Activated B cell treated with CpG ODN at 0.5 μM for 24 hours (primary cell): ENCODE results near the gene CAPZA1. TPM values are rescaled to one million over a fixed set of nuclear protein-coding genes. Genes with fewer than 3 reads are reported as not detected.
A peak's percentile ranks its signal among the peaks of the same experiment; 100 is the strongest.

Source experiments
- ATAC-seq: fragments of 200-7000 bp; cut with Tn5 transposase; one replicate; pipeline ENCODE4 v1.10.0; 2021; ENCODE audit warnings: low read depth, mild to moderate bottlenecking, moderate library complexity
- CTCF ChIA-PET: fragments of 350-600 bp; sonication (Branson Sonifier 250); formaldehyde crosslinking; loops from one replicate; lab custom pipeline; 2021; ENCODE audit warnings: antibody characterized with exemption; lab: Charles Lee
- POLR2A ChIA-PET: fragments of 350-600 bp; sonication (Branson Sonifier 250); formaldehyde crosslinking; loops from one replicate; lab custom pipeline; 2021; ENCODE audit warnings: antibody characterized with exemption; lab: Charles Lee
- DNase-seq: peaks from one replicate; pipeline ENCODE4 v3.0.0; 2022
- H3K27ac Mint-ChIP-seq: one replicate; pipeline ENCODE4 v1.8.0; 2020; ENCODE audit warnings: mixed read lengths
- H3K27me3 Mint-ChIP-seq: one replicate; pipeline ENCODE4 v1.8.0; 2021; ENCODE audit warnings: mixed read lengths
- H3K36me3 Mint-ChIP-seq: one replicate; pipeline ENCODE4 v1.8.0; 2021; ENCODE audit warnings: low read depth, mixed read lengths
- H3K4me1 Mint-ChIP-seq: one replicate; pipeline ENCODE4 v1.8.0; 2021; ENCODE audit warnings: mixed read lengths
- H3K4me3 Mint-ChIP-seq: one replicate; pipeline ENCODE4 v1.8.0; 2020; ENCODE audit warnings: mild to moderate bottlenecking, mixed read lengths
- H3K9me3 Mint-ChIP-seq: one replicate; pipeline ENCODE4 v1.8.0; 2020; ENCODE audit warnings: mixed read lengths
- CTCF ChIP-seq: fragments of 200-600 bp; IDR thresholded peaks from one replicate; pipeline ENCODE4 v1.8.0; 2022; ENCODE audit warnings: antibody characterized with exemption, mild to moderate bottlenecking
- intact Hi-C: fragments of 100-400 bp; cut with micrococcal nuclease; formaldehyde crosslinking; loops from one replicate; pipeline ENCODE4 v1.15.1; 2024
- total RNA-seq: library from RNA; stranded (reverse); gene quantifications from 2 replicates; pipeline ENCODE4 v1.2.3, GENCODE V29; 2022

Gene CAPZA1
- total RNA-seq, 1 donor from 2014 or later = 227 TPM

- Mint-ChIP-seq H3K4me1 (peaks cover 86% of the 10 kb centered on the region), H3K9me3 (no peaks in the 10 kb centered on the region), H3K27ac (no peak overlapping the region), H3K4me3 (no peak overlapping the region), H3K27me3 (no peaks in the 10 kb centered on the region), H3K36me3 (peaks cover 62% of the 10 kb centered on the region)
- DNase-seq = no peak
- intact Hi-C loops = no loop called here
- TF ChIP-seq CTCF = no peak
- CTCF ChIA-PET = no interaction called here
- POLR2A ChIA-PET = no interaction called here
- no peak for ATAC-seq
These were observed 6.6 kb downstream of the CAPZA1 start for GRCh38 chr1:112626193-112626592.

GRCh38 chr1:112626887-112627286, 7.3 kb downstream of the CAPZA1 start:
- peak overlapping the region; percentile 8 for H3K27ac Mint-ChIP-seq
- POLR2A ChIA-PET = no interaction called here
- CTCF ChIA-PET = no interaction called here
- no peak overlapping the region for H3K4me3 Mint-ChIP-seq
- no peak for TF ChIP-seq CTCF
- no peaks in the 10 kb centered on the region for H3K27me3 Mint-ChIP-seq
- peaks cover 69% of the 10 kb centered on the region for H3K36me3 Mint-ChIP-seq
- ATAC-seq = no peak
- H3K4me1 Mint-ChIP-seq = peaks cover 86% of the 10 kb centered on the region
- intact Hi-C loops = no loop called here
- no peaks in the 10 kb centered on the region for H3K9me3 Mint-ChIP-seq
- no peak for DNase-seq

GRCh38 chr1:112628516-112628915, 8.9 kb downstream of the CAPZA1 start:
- ChIA-PET POLR2A (interaction anchor here (0.7 to 1.0 kb wide), 2 partner anchors 8 to 47 kb away, joined by 3 read pairs; no protein-coding TSS in a partner anchor), CTCF (no interaction called here)
- peak overlapping the region; percentile 47 for H3K27ac Mint-ChIP-seq
- no peak for DNase-seq
- no peak overlapping the region for H3K4me3 Mint-ChIP-seq
- H3K36me3 Mint-ChIP-seq = peaks cover 76% of the 10 kb centered on the region
- no peaks in the 10 kb centered on the region for H3K27me3 Mint-ChIP-seq
- intact Hi-C loops = no loop called here
- TF ChIP-seq CTCF = no peak
- no peaks in the 10 kb centered on the region for H3K9me3 Mint-ChIP-seq
- peak; percentile 50 for ATAC-seq
- H3K4me1 Mint-ChIP-seq = peaks cover 86% of the 10 kb centered on the region

GRCh38 chr1:112629256-112629655, 9.6 kb downstream of the CAPZA1 start:
- H3K9me3 Mint-ChIP-seq = no peaks in the 10 kb centered on the region
- peaks cover 88% of the 10 kb centered on the region for H3K4me1 Mint-ChIP-seq
- H3K27me3 Mint-ChIP-seq = no peaks in the 10 kb centered on the region
- TF ChIP-seq CTCF = no peak
- H3K36me3 Mint-ChIP-seq = peaks cover 81% of the 10 kb centered on the region
- ChIA-PET CTCF (no interaction called here), POLR2A (no interaction called here)
- H3K4me3 Mint-ChIP-seq = no peak overlapping the region
- ATAC-seq = no peak
- intact Hi-C loops = no loop called here
- no peak overlapping the region for H3K27ac Mint-ChIP-seq
- DNase-seq = no peak

- ChIA-PET CTCF (interaction anchor here (0.5 kb wide), 1 partner anchor 57 kb away, joined by 3 read pairs; no protein-coding TSS in a partner anchor), POLR2A (no interaction called here)
- Mint-ChIP-seq H3K27me3 (no peaks in the 10 kb centered on the region), H3K4me1 (peaks cover 80% of the 10 kb centered on the region), H3K9me3 (no peaks in the 10 kb centered on the region), H3K36me3 (peaks cover 56% of the 10 kb centered on the region), H3K27ac (peak overlapping the region; percentile 8), H3K4me3 (no peak overlapping the region)
- DNase-seq = no peak
- intact Hi-C loops = loop anchor here (2.0 kb wide), 1 partner anchor 15 kb away; the partner anchor contains the start of genes CAPZA1 and ST7L
- ATAC-seq = no peak
- TF ChIP-seq CTCF = no peak
These were observed 14.0 kb downstream of the CAPZA1 start for GRCh38 chr1:112633628-112634027.
